HepG2 (cell line): ENCODE results near the gene PPP1R13B. TPM values are rescaled to one million over a fixed set of nuclear protein-coding genes. Genes with fewer than 3 reads are reported as not detected.

ENCODE experiments used
- ATAC-seq: fragments of 200-7000 bp; cut with Tn5 transposase; 3 replicates; pipeline ENCODE4 v1.9.1; 2020; ENCODE audit warnings: mild to moderate bottlenecking, moderate library complexity
- BruUV-seq: library from RNA; stranded (reverse); fragments of 400-500 nt; replicated peaks from 2 replicates; lab custom pipeline; 2021; lab: Mats Ljungman, UMichigan
- CTCF ChIA-PET: fragments of 300-600 bp; formaldehyde crosslinking; extraction: SDS; loops from one replicate; lab custom pipeline; 2021; ENCODE audit warnings: low total read pairs, inconsistent platforms, low intra/inter-chr PET ratio; lab: Yijun Ruan, JAX
- POLR2A ChIA-PET: fragments of 350-600 bp; sonication (Branson Sonifier 250); formaldehyde crosslinking; loops from one replicate; lab custom pipeline; 2020; ENCODE audit warnings: antibody characterized with exemption, inconsistent platforms; lab: Yijun Ruan, JAX
- DNase-seq: peaks from one replicate; pipeline ENCODE4 v3.0.0-alpha.2; 2015; ENCODE audit warnings: low spot score
- FAIRE-seq: peaks from 3 replicates; lab custom pipeline; 2011; peaks lifted over from hg19 to GRCh38; lab: Jason Lieb, UNC
- H2AFZ ChIP-seq: one replicate; pipeline ENCODE4 v1.6.1; 2011; ENCODE audit warnings: low read length, inconsistent platforms
- H3K27ac ChIP-seq: fragments of 300-600 bp; 3 replicates; pipeline ENCODE4 v1.8.0; 2011; ENCODE audit warnings: mixed run types, mild to moderate bottlenecking, mixed read lengths, low read length, inconsistent platforms; ENCODE audit not compliant: insufficient read depth; ENCODE audit errors: extremely low read length
- H3K27me3 ChIP-seq, 2 experiments: fragments of 200-600 bp in 1 of 2; 2 replicates in 1 of 2; 3 replicates in 1 of 2; pipeline versions ENCODE4 v1.6.0 to v1.8.0; 2011; ENCODE audit warnings: low read length in 2 of 2, mild to moderate bottlenecking in 2 of 2, moderate library complexity in 2 of 2, inconsistent platforms in 1 of 2; ENCODE audit not compliant: insufficient read depth in 2 of 2, control insufficient read depth in 1 of 2
- H3K36me3 ChIP-seq, 2 experiments: fragments of 200-600 bp in 1 of 2; replicated peaks in 1 of 2; 2 replicates in 1 of 2; 3 replicates in 1 of 2; pipeline versions ENCODE4 v1.5.1 to v1.8.0; 2011; ENCODE audit warnings: low read length in 2 of 2, inconsistent platforms in 1 of 2; ENCODE audit not compliant: insufficient read depth in 2 of 2, control insufficient read depth in 1 of 2
- H3K4me1 ChIP-seq: 2 replicates; pipeline ENCODE4 v1.5.1; 2012; ENCODE audit warnings: low read length, inconsistent platforms; ENCODE audit not compliant: insufficient read depth
- H3K4me2 ChIP-seq: 2 replicates; pipeline ENCODE4 v1.6.0; 2011; ENCODE audit warnings: low read depth, low read length, inconsistent platforms
- H3K4me3 ChIP-seq, 3 experiments: fragments of 200-600 bp in 1 of 3; sonication (generic), shearing (Covaris generic) in 1 of 3; replicated peaks in 1 of 3; 2 replicates each; pipeline ENCODE4 v1.5.1; 2011 to 2016; ENCODE audit warnings: low read length in 3 of 3, inconsistent platforms in 2 of 3, low read depth in 2 of 3, mild to moderate bottlenecking in 2 of 3, control low read depth in 1 of 3, mixed read lengths in 1 of 3; ENCODE audit not compliant: insufficient read depth in 1 of 3
- H3K79me2 ChIP-seq: one replicate; pipeline ENCODE4 v1.6.1; 2011; ENCODE audit warnings: low read length, inconsistent platforms; ENCODE audit not compliant: insufficient read depth
- H3K9ac ChIP-seq: 2 replicates; pipeline ENCODE4 v1.6.0; 2011; ENCODE audit warnings: mild to moderate bottlenecking, low read depth, low read length, inconsistent platforms; ENCODE audit not compliant: insufficient read depth
- H3K9me3 ChIP-seq: 2 replicates; pipeline ENCODE4 v1.5.1; 2012; ENCODE audit warnings: mild to moderate bottlenecking, low read length
- H4K20me1 ChIP-seq: 2 replicates; pipeline ENCODE4 v1.6.0; 2011; ENCODE audit warnings: inconsistent platforms, mild to moderate bottlenecking, low read length, moderate library complexity; ENCODE audit not compliant: insufficient read depth
- EEA1 ChIP-seq: sonication (generic); formaldehyde crosslinking; IDR thresholded peaks from 2 replicates; pipeline ENCODE4 v1.5.1; 2020; ENCODE audit warnings: mild to moderate bottlenecking, missing genetic modification reagents, borderline replicate concordance
- FOXA3 ChIP-seq: IDR thresholded peaks from 2 replicates; pipeline ENCODE4 v1.6.1; 2016; ENCODE audit warnings: missing genetic modification reagents, missing compliant biosample characterization
- RNF2 ChIP-seq: fragments of 450-650 bp; conservative IDR thresholded peaks from 2 replicates; pipeline ENCODE4 v1.6.1; 2016; ENCODE audit warnings: low read depth
- TCF7L2 ChIP-seq: IDR thresholded peaks from 2 replicates; pipeline ENCODE4 v1.6.1; 2011; ENCODE audit warnings: mild to moderate bottlenecking, low read depth, low read length, moderate library complexity
- ZC3H13 ChIP-seq: sonication (generic); formaldehyde crosslinking; IDR thresholded peaks from 2 replicates; pipeline ENCODE4 v1.8.1; 2023; ENCODE audit warnings: mild to moderate bottlenecking, missing genetic modification reagents, moderate library complexity
- ZKSCAN1 ChIP-seq: fragments of 150-350 bp; IDR thresholded peaks from 2 replicates; pipeline ENCODE4 v1.6.1; 2014; ENCODE audit warnings: low read length
- ZNF501 ChIP-seq: sonication (generic); formaldehyde crosslinking; IDR thresholded peaks from 2 replicates; pipeline ENCODE4 v1.5.1; 2020; ENCODE audit warnings: mild to moderate bottlenecking, moderate library complexity, missing genetic modification reagents
- ZNF543 ChIP-seq: sonication (generic); formaldehyde crosslinking; IDR thresholded peaks from 2 replicates; pipeline ENCODE4 v1.4.0; 2020; ENCODE audit warnings: mild to moderate bottlenecking, missing genetic modification reagents
- ZNF589 ChIP-seq: sonication (generic); formaldehyde crosslinking; conservative IDR thresholded peaks from 2 replicates; pipeline ENCODE4 v1.8.0; 2022; ENCODE audit warnings: mild to moderate bottlenecking, moderate library complexity, missing genetic modification reagents
- WGBS: methylation state at CpG from one replicate; pipeline ENCODE4 v1.1.6; 2017; ENCODE audit warnings: low lambda C conversion rate; 5-methylcytosine and 5-hydroxymethylcytosine counted together
- in situ Hi-C: cut with HindIII; loops from 2 replicates; pipeline ENCODE4 v1.10.0; 2017; ENCODE audit warnings: low pct_unique_long_range_greater_than_20kb; ENCODE audit not compliant: extremely low pct_ligation_motif_present
- intact Hi-C: fragments of 100-400 bp; cut with micrococcal nuclease; formaldehyde crosslinking; loops from one replicate; pipeline ENCODE4 v1.10.0; 2022; ENCODE audit not compliant: unreplicated experiment
- polyA plus RNA-seq, 8 experiments: library from polyadenylated mRNA; depleted of rRNA in 3 of 8; stranded (reverse) in 7 of 8; unstranded in 1 of 8; fragments of >200 nt; fragmentation: Illumina TruSeq in 4 of 8; extraction: Trizol in 4 of 8; gene quantifications; 2 replicates each; pipeline versions ENCODE4 v1.2.1 to v1.2.3, GENCODE V29; 2011 to 2016; ENCODE audit warnings: low read depth in 4 of 8, missing spikeins in 1 of 8, mixed read lengths in 1 of 8; ENCODE audit not compliant: insufficient read depth in 1 of 8
- total RNA-seq, 5 experiments: library from RNA; depleted of rRNA; stranded (reverse); fragments of >200 nt; fragmentation: Illumina TruSeq; extraction: Trizol; gene quantifications; 2 replicates each; pipeline ENCODE4 v1.2.3, GENCODE V29; 2016; ENCODE audit warnings: low read depth in 1 of 5
- TF ChIP-seq, protein P1 (sequence below): sonication (generic); formaldehyde crosslinking; IDR thresholded peaks from 2 replicates; pipeline ENCODE4 v1.8.1; 2022; ENCODE audit warnings: low read depth, mild to moderate bottlenecking, missing genetic modification reagents
- TF ChIP-seq, protein P2 (sequence below): sonication (generic); formaldehyde crosslinking; IDR thresholded peaks from 2 replicates; pipeline ENCODE4 v1.4.0; 2020; ENCODE audit warnings: missing genetic modification reagents, borderline replicate concordance
- TF ChIP-seq, protein P3 (sequence below): sonication (generic); formaldehyde crosslinking; IDR thresholded peaks from 2 replicates; pipeline ENCODE4 v1.5.0; 2020; ENCODE audit warnings: missing genetic modification reagents

PPP1R13B gene
- total and polyA plus RNA-seq, 2 of the 13 experiments (the other 11 are each of a cell fraction or from before 2014, with no cell fraction given), result 4.6 to 9.4 TPM

DNA sequence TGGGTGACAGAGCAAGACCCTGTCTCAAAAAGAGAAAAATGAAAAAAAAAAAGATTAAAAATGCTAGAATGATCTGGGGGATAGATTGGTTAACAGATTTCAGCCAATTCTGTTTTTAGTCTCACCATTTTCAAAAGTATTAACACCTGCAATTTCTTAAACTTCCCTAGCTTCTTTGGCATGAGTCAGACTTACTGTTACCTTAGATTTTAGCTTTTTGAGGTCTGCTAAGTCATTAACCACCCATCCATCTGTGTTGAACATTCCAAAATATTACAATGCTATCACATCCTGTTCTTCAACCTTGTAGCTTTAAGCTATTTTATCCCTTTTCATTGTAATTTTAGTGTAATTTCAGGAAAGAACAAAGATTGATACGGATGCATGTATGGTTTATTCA lies 59.3 kb downstream of the PPP1R13B start:
- Histone ChIP-seq H3K27me3 (no peaks in the 10 kb centered on the region), H3K36me3 (no peaks in the 10 kb centered on the region; a peak in 1 of 5 replicates), H3K79me2 (no peaks in the 10 kb centered on the region), H3K9ac (no peak overlapping the region), H2AFZ (no peak overlapping the region), H3K9me3 (no peaks in the 10 kb centered on the region)
- FAIRE-seq (no peak), ATAC-seq (no peak)
- WGBS, result 100% methylated on average over 1 of the region's 1 CpG
- BruUV-seq, result no TSS peak
- TF ChIP-seq, protein P1, sequence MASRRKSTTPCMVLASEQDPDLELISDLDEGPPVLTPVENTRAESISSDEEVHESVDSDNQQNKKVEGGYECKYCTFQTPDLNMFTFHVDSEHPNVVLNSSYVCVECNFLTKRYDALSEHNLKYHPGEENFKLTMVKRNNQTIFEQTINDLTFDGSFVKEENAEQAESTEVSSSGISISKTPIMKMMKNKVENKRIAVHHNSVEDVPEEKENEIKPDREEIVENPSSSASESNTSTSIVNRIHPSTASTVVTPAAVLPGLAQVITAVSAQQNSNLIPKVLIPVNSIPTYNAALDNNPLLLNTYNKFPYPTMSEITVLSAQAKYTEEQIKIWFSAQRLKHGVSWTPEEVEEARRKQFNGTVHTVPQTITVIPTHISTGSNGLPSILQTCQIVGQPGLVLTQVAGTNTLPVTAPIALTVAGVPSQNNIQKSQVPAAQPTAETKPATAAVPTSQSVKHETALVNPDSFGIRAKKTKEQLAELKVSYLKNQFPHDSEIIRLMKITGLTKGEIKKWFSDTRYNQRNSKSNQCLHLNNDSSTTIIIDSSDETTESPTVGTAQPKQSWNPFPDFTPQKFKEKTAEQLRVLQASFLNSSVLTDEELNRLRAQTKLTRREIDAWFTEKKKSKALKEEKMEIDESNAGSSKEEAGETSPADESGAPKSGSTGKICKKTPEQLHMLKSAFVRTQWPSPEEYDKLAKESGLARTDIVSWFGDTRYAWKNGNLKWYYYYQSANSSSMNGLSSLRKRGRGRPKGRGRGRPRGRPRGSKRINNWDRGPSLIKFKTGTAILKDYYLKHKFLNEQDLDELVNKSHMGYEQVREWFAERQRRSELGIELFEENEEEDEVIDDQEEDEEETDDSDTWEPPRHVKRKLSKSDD (CRISPR knock-in tag), result no peak
- TF ChIP-seq, protein P2, sequence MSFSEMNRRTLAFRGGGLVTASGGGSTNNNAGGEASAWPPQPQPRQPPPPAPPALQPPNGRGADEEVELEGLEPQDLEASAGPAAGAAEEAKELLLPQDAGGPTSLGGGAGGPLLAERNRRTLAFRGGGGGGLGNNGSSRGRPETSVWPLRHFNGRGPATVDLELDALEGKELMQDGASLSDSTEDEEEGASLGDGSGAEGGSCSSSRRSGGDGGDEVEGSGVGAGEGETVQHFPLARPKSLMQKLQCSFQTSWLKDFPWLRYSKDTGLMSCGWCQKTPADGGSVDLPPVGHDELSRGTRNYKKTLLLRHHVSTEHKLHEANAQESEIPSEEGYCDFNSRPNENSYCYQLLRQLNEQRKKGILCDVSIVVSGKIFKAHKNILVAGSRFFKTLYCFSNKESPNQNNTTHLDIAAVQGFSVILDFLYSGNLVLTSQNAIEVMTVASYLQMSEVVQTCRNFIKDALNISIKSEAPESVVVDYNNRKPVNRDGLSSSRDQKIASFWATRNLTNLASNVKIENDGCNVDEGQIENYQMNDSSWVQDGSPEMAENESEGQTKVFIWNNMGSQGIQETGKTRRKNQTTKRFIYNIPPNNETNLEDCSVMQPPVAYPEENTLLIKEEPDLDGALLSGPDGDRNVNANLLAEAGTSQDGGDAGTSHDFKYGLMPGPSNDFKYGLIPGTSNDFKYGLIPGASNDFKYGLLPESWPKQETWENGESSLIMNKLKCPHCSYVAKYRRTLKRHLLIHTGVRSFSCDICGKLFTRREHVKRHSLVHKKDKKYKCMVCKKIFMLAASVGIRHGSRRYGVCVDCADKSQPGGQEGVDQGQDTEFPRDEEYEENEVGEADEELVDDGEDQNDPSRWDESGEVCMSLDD (CRISPR knock-in tag), result no peak
- TF ChIP-seq ZNF501 (CRISPR knock-in tag) (no peak), ZNF589 (no peak), FOXA3 (CRISPR knock-in tag) (no peak), TCF7L2 (no peak), RNF2 (no peak), ZC3H13 (CRISPR knock-in tag) (no peak), ZKSCAN1 (no peak), EEA1 (CRISPR knock-in tag) (no peak), ZNF543 (CRISPR knock-in tag) (no peak)
- TF ChIP-seq, protein P3, sequence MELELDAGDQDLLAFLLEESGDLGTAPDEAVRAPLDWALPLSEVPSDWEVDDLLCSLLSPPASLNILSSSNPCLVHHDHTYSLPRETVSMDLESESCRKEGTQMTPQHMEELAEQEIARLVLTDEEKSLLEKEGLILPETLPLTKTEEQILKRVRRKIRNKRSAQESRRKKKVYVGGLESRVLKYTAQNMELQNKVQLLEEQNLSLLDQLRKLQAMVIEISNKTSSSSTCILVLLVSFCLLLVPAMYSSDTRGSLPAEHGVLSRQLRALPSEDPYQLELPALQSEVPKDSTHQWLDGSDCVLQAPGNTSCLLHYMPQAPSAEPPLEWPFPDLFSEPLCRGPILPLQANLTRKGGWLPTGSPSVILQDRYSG, result no peak
- TF ChIP-seq, all 625 proteins: peak for 0
- CTCF ChIA-PET, result no interaction called here
- Histone ChIP-seq H3K4me3 (no peak overlapping the region), H4K20me1 (no peaks in the 10 kb centered on the region), H3K4me1 (peaks cover 8% of the 10 kb centered on the region), H3K4me2 (no peak overlapping the region), H3K27ac (no peak overlapping the region)
- in situ Hi-C loops, result no loop called here
- intact Hi-C loops, result no loop called here
- POLR2A ChIA-PET, result no interaction called here
- no peak for DNase-seq
